Thoracic aorta (tissue), 2 donors: ENCODE measurements around the gene KCNIP2. TPM values are rescaled to one million over a fixed set of nuclear protein-coding genes. Genes with fewer than 3 reads are reported as not detected.

Experiments used
- ATAC-seq: fragments of 150-250 bp; one replicate; pipeline ENCODE4 v1.8.0; 2017; ENCODE audit warnings: low read depth; ENCODE audit not compliant: insufficient number of reproducible peaks, low FRiP score
- DNase-seq: peaks from one replicate; pipeline ENCODE4 v3.0.0-alpha.2; 2020; ENCODE audit warnings: low spot score
- H3K27ac ChIP-seq, 2 donors: fragments of 200-600 bp; sonication (generic); 1 replicate in 1 of 2; 2 replicates in 1 of 2; pipeline ENCODE4 v1.5.1; 2016; ENCODE audit warnings: mild to moderate bottlenecking in 2 of 2, moderate library complexity in 2 of 2
- H3K27me3 ChIP-seq: fragments of 200-600 bp; sonication (generic); replicated peaks from 2 replicates; pipeline ENCODE4 v1.6.0; 2016; ENCODE audit warnings: mild to moderate bottlenecking; ENCODE audit not compliant: insufficient read depth
- H3K36me3 ChIP-seq: fragments of 200-600 bp; sonication (generic); one replicate; pipeline ENCODE4 v1.5.1; 2016
- H3K4me1 ChIP-seq, 2 donors: fragments of 200-600 bp; sonication (generic); 1 replicate in 1 of 2; 2 replicates in 1 of 2; pipeline versions ENCODE4 v1.5.1 to v1.6.0; 2016; ENCODE audit warnings: low read depth in 2 of 2, mild to moderate bottlenecking in 1 of 2; ENCODE audit not compliant: control insufficient read depth in 1 of 2
- H3K4me3 ChIP-seq: fragments of 200-600 bp; sonication (generic); 2 replicates; pipeline ENCODE4 v1.5.1; 2016; ENCODE audit warnings: mild to moderate bottlenecking
- H3K9me3 ChIP-seq: fragments of 200-600 bp; sonication (generic); 2 replicates; pipeline ENCODE4 v1.5.1; 2016
- CTCF ChIP-seq: fragments of 200-600 bp; sonication (generic); IDR thresholded peaks from one replicate; pipeline ENCODE4 v1.5.1; 2019; ENCODE audit warnings: antibody characterized with exemption
- total RNA-seq, 2 donors: library from RNA; depleted of rRNA; stranded (reverse); fragments of >200 nt; gene quantifications; one replicate each; pipeline versions ENCODE4 v1.1.0 to v1.2.3, GENCODE V29; 2016

The KCNIP2 gene
- total RNA-seq, 2 donors from 2014 or later, result 1.1 to 1.2 TPM

GRCh38 chr10:101818119-101818871 is 25.3 kb downstream of the KCNIP2 start, which contains the start of gene OGA:
Gene OGA (minus strand): TSS chr10:101818444. CDS start chr10:101818022, 422 bp downstream.
- DNase-seq (peak; percentile 96), ATAC-seq (peak; percentile 96)
- H3K4me3 ChIP-seq, result peak within 1 kb of the TSS; percentile 98
- no peaks in the 10 kb centered on the region for H3K36me3 ChIP-seq
- H3K27me3 ChIP-seq, result no peaks in the 10 kb centered on the region
- peaks cover 9 to 32% of the 10 kb centered on the region in 2 donors for H3K4me1 ChIP-seq
- no peak for TF ChIP-seq CTCF
- peak within 1 kb of the TSS; percentile 84 to 94 for H3K27ac ChIP-seq
- no peaks in the 10 kb centered on the region for H3K9me3 ChIP-seq

GRCh38 chr10:101817337-101818118 is 26.1 kb downstream of the KCNIP2 start:
- DNase-seq (peak; percentile 84), ATAC-seq (peak; percentile 54)
- peaks cover 12 to 40% of the 10 kb centered on the region in 2 donors for H3K4me1 ChIP-seq

GRCh38 chr10:101816913-101817336 is 26.7 kb downstream of the KCNIP2 start:
- Histone ChIP-seq H3K4me1 (peaks cover 17 to 46% of the 10 kb centered on the region in 2 donors), H3K27ac (peak overlapping the region; percentile 84 to 94), H3K4me3 (peak overlapping the region; percentile 98), H3K36me3 (no peaks in the 10 kb centered on the region), H3K27me3 (no peaks in the 10 kb centered on the region), H3K9me3 (no peaks in the 10 kb centered on the region)
- ATAC-seq (no peak), DNase-seq (no peak)
- TF ChIP-seq CTCF, result no peak

More at GRCh38 chr10:101817337-101818118, 26.1 kb downstream of the KCNIP2 start:
- Histone ChIP-seq H3K36me3 (no peaks in the 10 kb centered on the region), H3K9me3 (no peaks in the 10 kb centered on the region), H3K27ac (peak overlapping the region; percentile 84 to 94), H3K4me3 (peak overlapping the region; percentile 98), H3K27me3 (no peaks in the 10 kb centered on the region)
- TF ChIP-seq CTCF, result no peak

GRCh38 chr10:101816376-101816775 is 27.2 kb downstream of the KCNIP2 start:
- Histone ChIP-seq H3K36me3 (no peaks in the 10 kb centered on the region), H3K27ac (no peak overlapping the region), H3K9me3 (no peaks in the 10 kb centered on the region), H3K4me3 (peak overlapping the region; percentile 98), H3K27me3 (no peaks in the 10 kb centered on the region), H3K4me1 (peaks cover 19 to 51% of the 10 kb centered on the region in 2 donors)
- no peak for DNase-seq
- TF ChIP-seq CTCF, result no peak
- no peak for ATAC-seq
